Fibroblast of villous mesenchyme (primary cell): ENCODE measurements around the gene MEIS3. TPM values are rescaled to one million over a fixed set of nuclear protein-coding genes. Genes with fewer than 3 reads are reported as not detected.
A peak's percentile ranks its signal among the peaks of the same experiment; 100 is the strongest.

Experiments
- DNase-seq: peaks from one replicate; pipeline ENCODE4 v3.0.0-alpha.2; 2010; ENCODE audit warnings: low read depth
- H3K4me3 ChIP-seq: 2 replicates; pipeline ENCODE4 v1.5.1; 2011; ENCODE audit warnings: low read depth, mild to moderate bottlenecking, low read length
- total RNA-seq: library from RNA; depleted of rRNA; stranded (reverse); fragments of >200 nt; gene quantifications from 2 replicates; pipeline ENCODE4 v1.2.3, GENCODE V29; 2012
- TF ChIP-seq, protein P1 (sequence below): IDR thresholded peaks from 2 replicates; pipeline ENCODE4 v1.5.1; 2012; ENCODE audit warnings: low read depth, mild to moderate bottlenecking, low read length; ENCODE audit not compliant: insufficient read depth

Gene MEIS3
- total RNA-seq, 1 donor = 38.0 TPM

- no peak for DNase-seq
- no peak overlapping the region for H3K4me3 ChIP-seq
- TF ChIP-seq, protein P1, sequence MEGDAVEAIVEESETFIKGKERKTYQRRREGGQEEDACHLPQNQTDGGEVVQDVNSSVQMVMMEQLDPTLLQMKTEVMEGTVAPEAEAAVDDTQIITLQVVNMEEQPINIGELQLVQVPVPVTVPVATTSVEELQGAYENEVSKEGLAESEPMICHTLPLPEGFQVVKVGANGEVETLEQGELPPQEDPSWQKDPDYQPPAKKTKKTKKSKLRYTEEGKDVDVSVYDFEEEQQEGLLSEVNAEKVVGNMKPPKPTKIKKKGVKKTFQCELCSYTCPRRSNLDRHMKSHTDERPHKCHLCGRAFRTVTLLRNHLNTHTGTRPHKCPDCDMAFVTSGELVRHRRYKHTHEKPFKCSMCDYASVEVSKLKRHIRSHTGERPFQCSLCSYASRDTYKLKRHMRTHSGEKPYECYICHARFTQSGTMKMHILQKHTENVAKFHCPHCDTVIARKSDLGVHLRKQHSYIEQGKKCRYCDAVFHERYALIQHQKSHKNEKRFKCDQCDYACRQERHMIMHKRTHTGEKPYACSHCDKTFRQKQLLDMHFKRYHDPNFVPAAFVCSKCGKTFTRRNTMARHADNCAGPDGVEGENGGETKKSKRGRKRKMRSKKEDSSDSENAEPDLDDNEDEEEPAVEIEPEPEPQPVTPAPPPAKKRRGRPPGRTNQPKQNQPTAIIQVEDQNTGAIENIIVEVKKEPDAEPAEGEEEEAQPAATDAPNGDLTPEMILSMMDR = no peak
Measured at GRCh38 chr19:47456721-47457474, 37.6 kb upstream of the MEIS3 start.

DNA sequence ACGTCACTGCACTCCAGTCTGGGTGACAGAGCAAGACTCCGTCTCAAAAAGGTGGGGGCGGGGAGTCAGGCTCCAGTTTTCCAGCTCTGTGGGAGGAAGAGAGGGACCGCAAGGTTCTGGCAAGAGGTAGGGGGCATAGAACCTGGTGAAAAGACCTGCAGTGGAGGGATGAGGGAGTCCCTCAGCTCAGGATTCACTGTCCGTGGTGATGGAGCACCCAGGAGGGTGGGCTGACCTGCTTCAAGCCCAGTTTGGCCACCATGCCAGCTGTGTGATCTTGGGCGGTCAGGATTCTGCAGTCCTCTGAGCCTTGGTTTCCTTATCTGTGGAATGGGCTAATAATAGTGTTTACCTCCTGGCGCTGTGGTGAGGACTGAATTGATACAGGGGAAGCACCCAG is 31.2 kb upstream of the MEIS3 start:
- H3K4me3 ChIP-seq = no peak overlapping the region
- TF ChIP-seq, protein P1 = no peak
- no peak for DNase-seq

DNA sequence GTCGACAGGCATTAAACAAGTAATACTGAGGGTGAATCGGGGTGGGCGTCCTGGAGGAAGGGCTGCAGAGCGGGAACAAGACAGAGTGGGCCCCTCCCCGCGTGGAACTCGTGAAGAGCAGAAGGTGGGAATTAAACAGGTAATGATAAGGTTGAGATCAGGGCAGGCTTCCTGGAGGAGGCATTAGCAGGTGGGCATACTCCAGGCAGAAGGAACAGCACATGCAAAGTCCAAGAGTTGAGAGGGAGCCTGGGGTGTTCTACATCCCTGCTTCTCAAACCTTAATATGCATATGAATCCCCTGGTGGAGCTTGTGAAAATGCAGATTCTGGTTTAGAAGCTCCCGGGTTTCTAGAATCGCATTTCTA is 29.0 kb upstream of the MEIS3 start:
- TF ChIP-seq, protein P1 = no peak
- no peak for DNase-seq
- H3K4me3 ChIP-seq = no peak overlapping the region

DNA sequence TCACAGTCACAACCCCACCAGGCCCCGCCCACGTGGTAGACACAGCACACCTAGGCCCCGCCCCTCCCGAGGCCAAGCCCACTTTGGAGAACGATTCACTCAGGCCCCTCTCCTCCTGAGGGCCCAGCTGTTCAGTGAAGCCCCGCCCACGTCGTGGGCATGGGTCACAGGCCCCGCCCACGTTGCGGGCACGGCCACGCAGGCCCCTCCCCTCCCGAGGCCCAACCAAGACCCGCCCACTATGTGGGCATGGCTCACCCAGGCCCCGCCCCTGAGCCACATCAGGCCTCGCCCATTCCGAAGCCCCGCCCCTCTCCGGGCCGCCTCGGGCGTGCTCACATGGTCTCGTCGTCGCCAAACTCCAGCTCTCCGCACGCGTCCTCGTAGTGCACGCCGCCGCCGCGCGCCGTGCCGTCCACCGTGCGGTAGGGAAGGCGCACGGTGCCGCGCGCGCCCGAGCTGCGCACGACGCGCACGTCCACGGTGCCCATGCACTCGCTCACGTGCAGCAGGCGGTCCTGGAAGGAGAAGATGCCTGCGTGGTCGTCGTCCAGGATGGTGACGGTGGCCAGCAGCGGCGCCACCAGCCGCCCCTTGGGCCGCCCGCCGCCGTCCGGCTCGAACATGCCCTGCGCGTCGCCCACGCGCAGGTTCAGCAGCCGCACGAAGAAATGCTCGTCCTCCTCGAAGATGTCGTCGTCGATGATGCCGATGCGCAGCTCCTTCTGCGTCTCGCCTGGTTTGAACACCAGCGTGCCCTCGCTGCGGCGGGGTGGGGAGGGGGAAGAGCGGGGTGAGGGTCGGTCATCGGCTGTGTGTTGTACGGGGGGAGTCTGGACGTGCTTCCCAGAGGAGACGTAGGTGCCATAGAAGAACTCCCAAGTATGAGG is 28.4 kb upstream of the MEIS3 start:
- TF ChIP-seq, protein P1 = no peak
- DNase-seq = peak; percentile 17
- no peak overlapping the region for H3K4me3 ChIP-seq

- H3K4me3 ChIP-seq = no peak overlapping the region
- no peak for DNase-seq
- TF ChIP-seq, protein P1 = no peak
Measured at GRCh38 chr19:47446534-47447469, 27.5 kb upstream of the MEIS3 start.

- TF ChIP-seq, protein P1 = no peak
- H3K4me3 ChIP-seq = no peak overlapping the region
- DNase-seq = peak; percentile 30
Measured at GRCh38 chr19:47445937-47446402, 26.6 kb upstream of the MEIS3 start.
